ENCODE measurements around the gene PYURF. TPM values are rescaled to one million over a fixed set of nuclear protein-coding genes. Genes with fewer than 3 reads are reported as not detected.
A peak's percentile ranks its signal among the peaks of the same experiment; 100 is the strongest.

The PYURF gene
- total RNA-seq, 1 experiment from 2014 or later: 41.7 TPM

GRCh38 chr4:88524171-88524570, 595 bp upstream of the PYURF start:
- Histone ChIP-seq H2AK5ac (ENCODE audit: insufficient read length, low read length) (no peak overlapping the region), H3K56ac (ENCODE audit: insufficient read length, low read depth, low read length) (no peak overlapping the region), H4K20me1 (ENCODE audit: control insufficient read depth, insufficient read depth, insufficient read length) (no peaks in the 10 kb centered on the region), H2BK12ac (ENCODE audit: insufficient read length, low read depth, low read length) (no peak overlapping the region), H3K27ac (ENCODE audit: insufficient read length, low read depth, low read length) (peak overlapping the region; percentile 35), H2BK5ac (ENCODE audit: insufficient read length, low read length) (no peak overlapping the region), H3K23me2 (ENCODE audit: insufficient read length, low read depth, low read length, poor library complexity, severe bottlenecking) (peaks cover 6% of the 10 kb centered on the region), H3K9ac (ENCODE audit: extremely low read depth, insufficient read length, low read length) (no peak overlapping the region), H4K5ac (ENCODE audit: insufficient read length, low read depth, low read length) (no peak overlapping the region), H3K4me2 (ENCODE audit: insufficient read depth, insufficient read length, low read length) (peak overlapping the region; percentile 54), H3K27me3 (ENCODE audit: insufficient read depth, low read length) (no peaks in the 10 kb centered on the region), H2AFZ (ENCODE audit: low read length) (peak overlapping the region; percentile 24), H4K91ac (ENCODE audit: insufficient read length, low read depth, low read length) (no peak overlapping the region), H2BK15ac (ENCODE audit: low read depth, low read length) (no peak overlapping the region), H3K4me1 (ENCODE audit: insufficient read depth, low read length) (no peaks in the 10 kb centered on the region; the same call in 1 of the 2 replicates), H2BK20ac (ENCODE audit: low read depth, low read length, poor library complexity, severe bottlenecking) (no peak overlapping the region), H3K79me2 (ENCODE audit: insufficient read depth, low read length) (peaks cover 8% of the 10 kb centered on the region; the same call in 1 of the 2 replicates), H3K79me1 (ENCODE audit: insufficient read depth, low read depth, low read length, poor library complexity, severe bottlenecking) (no peaks in the 10 kb centered on the region), H3K9me3 (ENCODE audit: control insufficient read depth, low read depth, low read length) (no peaks in the 10 kb centered on the region), H3K14ac (ENCODE audit: insufficient read depth, low read length) (no peak overlapping the region), H2BK120ac (ENCODE audit: low read depth, low read length, poor library complexity, severe bottlenecking) (no peak overlapping the region), H3K4ac (ENCODE audit: low read depth, low read length) (no peak overlapping the region), H3T11ph (ENCODE audit: low read length) (no peak overlapping the region), H3K18ac (ENCODE audit: insufficient read length, low read depth, low read length) (no peak overlapping the region), H3K23ac (ENCODE audit: insufficient read length, low read depth, low read length) (no peak overlapping the region), H4K8ac (replicated peaks; ENCODE audit: insufficient read length, low read depth, low read length) (no peak overlapping the region)
- no peaks in the 10 kb centered on the region for H3K27me3 Mint-ChIP-seq (ENCODE audit: low read depth)
- TF ChIP-seq, protein P1, sequence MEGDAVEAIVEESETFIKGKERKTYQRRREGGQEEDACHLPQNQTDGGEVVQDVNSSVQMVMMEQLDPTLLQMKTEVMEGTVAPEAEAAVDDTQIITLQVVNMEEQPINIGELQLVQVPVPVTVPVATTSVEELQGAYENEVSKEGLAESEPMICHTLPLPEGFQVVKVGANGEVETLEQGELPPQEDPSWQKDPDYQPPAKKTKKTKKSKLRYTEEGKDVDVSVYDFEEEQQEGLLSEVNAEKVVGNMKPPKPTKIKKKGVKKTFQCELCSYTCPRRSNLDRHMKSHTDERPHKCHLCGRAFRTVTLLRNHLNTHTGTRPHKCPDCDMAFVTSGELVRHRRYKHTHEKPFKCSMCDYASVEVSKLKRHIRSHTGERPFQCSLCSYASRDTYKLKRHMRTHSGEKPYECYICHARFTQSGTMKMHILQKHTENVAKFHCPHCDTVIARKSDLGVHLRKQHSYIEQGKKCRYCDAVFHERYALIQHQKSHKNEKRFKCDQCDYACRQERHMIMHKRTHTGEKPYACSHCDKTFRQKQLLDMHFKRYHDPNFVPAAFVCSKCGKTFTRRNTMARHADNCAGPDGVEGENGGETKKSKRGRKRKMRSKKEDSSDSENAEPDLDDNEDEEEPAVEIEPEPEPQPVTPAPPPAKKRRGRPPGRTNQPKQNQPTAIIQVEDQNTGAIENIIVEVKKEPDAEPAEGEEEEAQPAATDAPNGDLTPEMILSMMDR (conservative IDR thresholded peaks at IDR 0.05): no peak
- peaks cover 8 to 16% (median 16%) of the 10 kb centered on the region in 3 experiments for H3K36me3 Mint-ChIP-seq (ENCODE audit: insufficient read depth in 1 of 3, low read depth in 3 of 3)
- H3K9me3 Mint-ChIP-seq: no peaks in the 10 kb centered on the region
- no peak for DNase-seq
- H3K4me3 Mint-ChIP-seq: peak overlapping the region; percentile 91 to 96
- no peak overlapping the region for H3K27ac Mint-ChIP-seq
- peaks cover 21 to 24% of the 10 kb centered on the region in 2 experiments for H3K4me1 Mint-ChIP-seq
- no CpG with 5 or more reads among the region's 2 CpGs for WGBS (ENCODE audit: extremely low coverage, insufficient read length, low lambda C conversion rate)
